Muscle of leg (tissue), 11 donors: ENCODE results near the gene CHGA. TPM values are rescaled to one million over a fixed set of nuclear protein-coding genes. Genes with fewer than 3 reads are reported as not detected.

ENCODE experiments used
- DNase-seq: peaks from one replicate; pipeline ENCODE4 v3.0.0; 2013
- H3K27ac ChIP-seq: one replicate; pipeline ENCODE4 v1.5.1; 2013; ENCODE audit warnings: mild to moderate bottlenecking, low read length, control low read depth
- H3K27me3 ChIP-seq: one replicate; pipeline ENCODE4 v1.6.1; 2013; ENCODE audit warnings: low read length; ENCODE audit not compliant: control insufficient read depth, insufficient read depth
- H3K36me3 ChIP-seq: one replicate; pipeline ENCODE4 v1.6.1; 2013; ENCODE audit warnings: low read length; ENCODE audit not compliant: control insufficient read depth, insufficient read depth
- H3K4me1 ChIP-seq: one replicate; pipeline ENCODE4 v1.6.1; 2013; ENCODE audit warnings: low read length; ENCODE audit not compliant: control insufficient read depth, insufficient read depth
- H3K4me3 ChIP-seq: one replicate; pipeline ENCODE4 v1.5.1; 2013; ENCODE audit warnings: low read length, control low read depth
- H3K9me3 ChIP-seq: replicated peaks from 2 replicates; pipeline ENCODE4 v1.6.1; 2013; ENCODE audit warnings: low read depth, low read length; ENCODE audit not compliant: control insufficient read depth
- WGBS: methylation state at CpG from one replicate; pipeline ENCODE4 v1.1.5; 2013; ENCODE audit warnings: missing lambda C conversion rate; ENCODE audit not compliant: insufficient coverage; 5-methylcytosine and 5-hydroxymethylcytosine counted together
- polyA plus RNA-seq, 8 donors: library from polyadenylated mRNA; unstranded; fragments of 120-200 nt; gene quantifications; one replicate each; pipeline versions ENCODE4 v1.2.1 to v1.2.3, GENCODE V29; 2013; ENCODE audit warnings: inconsistent platforms in 1 of 8, low replicate concordance in 1 of 8; ENCODE audit not compliant: insufficient read length in 8 of 8, insufficient read depth in 1 of 8
- total RNA-seq: library from RNA; stranded (reverse); fragments of 120-200 nt; gene quantifications from one replicate; pipeline ENCODE4 v1.2.4, GENCODE V29; 2013

Gene CHGA
- total and polyA plus RNA-seq, 9 donors, result 0.13 to 20.9 (median 0.50) TPM; not detected in 2

DNA sequence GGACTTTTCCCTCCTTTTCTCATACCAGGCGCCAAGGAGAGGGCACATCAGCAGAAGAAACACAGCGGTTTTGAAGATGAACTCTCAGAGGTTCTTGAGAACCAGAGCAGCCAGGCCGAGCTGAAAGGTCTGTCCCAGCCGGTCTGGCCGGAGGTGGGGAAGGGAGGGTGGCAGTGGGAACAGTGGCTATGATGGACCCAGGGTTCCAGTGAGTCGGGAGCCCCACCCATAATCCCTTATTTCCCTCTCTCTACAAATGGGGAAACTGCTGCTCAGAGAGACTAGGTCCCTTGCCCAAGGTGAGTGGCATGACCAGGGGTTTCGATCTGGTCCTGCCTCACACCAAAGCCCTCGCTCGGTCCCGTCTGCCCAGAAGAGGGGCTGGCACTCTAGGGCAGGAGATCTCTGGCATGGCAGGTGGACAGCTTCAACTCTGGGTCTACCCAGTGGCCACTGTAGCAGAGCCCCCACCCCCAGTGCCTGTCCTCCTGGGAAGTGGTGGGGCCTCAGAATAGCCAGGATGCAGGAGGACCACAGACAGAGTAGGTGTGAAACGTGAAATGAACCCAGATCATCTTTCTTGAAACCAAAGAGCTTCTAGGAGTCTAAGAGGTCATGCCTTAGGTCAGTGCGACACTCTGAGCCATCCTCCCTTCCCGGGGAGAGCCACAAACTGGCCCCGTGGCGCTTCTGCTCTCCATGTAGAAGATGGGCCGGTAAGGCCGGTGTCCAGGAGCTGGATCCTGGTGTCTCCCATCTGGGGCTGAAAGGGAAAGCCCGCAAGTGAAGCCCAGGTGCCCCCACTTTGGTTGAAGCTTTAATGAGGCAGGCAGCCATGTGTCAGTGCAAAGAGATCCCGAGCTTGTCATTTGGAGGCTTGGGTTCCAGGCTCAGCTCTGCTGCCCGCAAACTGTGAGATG is 7.0 kb downstream of the CHGA start:
- WGBS, result 75% methylated on average over 11 of the region's 20 CpGs
- no peak overlapping the region for H3K27ac ChIP-seq
- H3K4me3 ChIP-seq, result no peak overlapping the region
- H3K27me3 ChIP-seq, result no peaks in the 10 kb centered on the region
- H3K36me3 ChIP-seq, result no peaks in the 10 kb centered on the region
- peaks cover 5% of the 10 kb centered on the region for H3K4me1 ChIP-seq
- DNase-seq, result no peak
- H3K9me3 ChIP-seq, result no peaks in the 10 kb centered on the region

GRCh38 chr14:92930737-92931602 is 8.0 kb downstream of the CHGA start:
- 13% methylated on average over 4 of the region's 8 CpGs for WGBS
- Histone ChIP-seq H3K36me3 (no peaks in the 10 kb centered on the region), H3K27me3 (no peaks in the 10 kb centered on the region), H3K9me3 (no peaks in the 10 kb centered on the region), H3K27ac (no peak overlapping the region), H3K4me3 (no peak overlapping the region), H3K4me1 (peaks cover 5% of the 10 kb centered on the region)
- no peak for DNase-seq

GRCh38 chr14:92931681-92932447 is 8.9 kb downstream of the CHGA start:
- no peak overlapping the region for H3K4me3 ChIP-seq
- no peak for DNase-seq
- H3K36me3 ChIP-seq, result peaks cover 4% of the 10 kb centered on the region
- WGBS, result 60% methylated on average over 1 of the region's 18 CpGs
- H3K9me3 ChIP-seq, result no peaks in the 10 kb centered on the region
- peaks cover 5% of the 10 kb centered on the region for H3K4me1 ChIP-seq
- H3K27me3 ChIP-seq, result no peaks in the 10 kb centered on the region
- no peak overlapping the region for H3K27ac ChIP-seq

GRCh38 chr14:92932448-92933395 is 9.8 kb downstream of the CHGA start:
- no peaks in the 10 kb centered on the region for H3K9me3 ChIP-seq
- WGBS, result 55% methylated on average over 26 of the region's 35 CpGs
- H3K27ac ChIP-seq, result no peak overlapping the region

GRCh38 chr14:92933481-92933880 is 10.5 kb downstream of the CHGA start:
- H3K36me3 ChIP-seq, result peaks cover 4% of the 10 kb centered on the region
- 86% methylated on average over 4 of the region's 8 CpGs for WGBS
- no peak overlapping the region for H3K27ac ChIP-seq
- DNase-seq, result no peak
- H3K4me3 ChIP-seq, result no peak overlapping the region
- no peaks in the 10 kb centered on the region for H3K27me3 ChIP-seq
- peaks cover 9% of the 10 kb centered on the region for H3K4me1 ChIP-seq
- no peaks in the 10 kb centered on the region for H3K9me3 ChIP-seq

More at GRCh38 chr14:92932448-92933395, 9.8 kb downstream of the CHGA start:
- Histone ChIP-seq H3K27me3 (no peaks in the 10 kb centered on the region), H3K4me3 (no peak overlapping the region), H3K4me1 (peaks cover 5% of the 10 kb centered on the region), H3K36me3 (peaks cover 4% of the 10 kb centered on the region)
- DNase-seq, result no peak

GRCh38 chr14:92934196-92935085 is 11.5 kb downstream of the CHGA start:
- Histone ChIP-seq H3K27me3 (no peaks in the 10 kb centered on the region), H3K4me3 (no peak overlapping the region), H3K36me3 (peaks cover 4% of the 10 kb centered on the region), H3K27ac (no peak overlapping the region), H3K9me3 (no peaks in the 10 kb centered on the region), H3K4me1 (peaks cover 18% of the 10 kb centered on the region)
- WGBS, result 78% methylated on average over 19 of the region's 19 CpGs
- DNase-seq, result no peak

DNA sequence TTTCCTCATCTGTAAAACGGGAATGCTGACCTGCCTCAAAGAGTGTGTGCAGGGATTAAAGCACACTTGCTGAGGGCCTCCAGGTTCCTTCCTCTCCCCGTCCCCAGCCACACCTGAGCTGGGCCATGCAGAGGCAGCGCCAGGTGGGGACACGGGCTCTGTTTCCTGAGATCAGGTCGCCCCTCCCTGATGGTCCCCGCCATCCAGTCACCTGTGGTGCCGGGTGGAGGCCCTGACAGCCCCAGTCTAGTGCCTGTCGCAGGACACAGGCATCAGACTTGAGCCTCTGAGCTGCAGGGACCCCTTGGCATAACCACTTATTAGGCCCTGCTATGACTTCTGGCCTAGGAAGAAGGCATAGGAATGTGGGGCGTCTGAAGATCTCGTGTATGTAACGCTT is 12.5 kb downstream of the CHGA start:
- H3K27ac ChIP-seq, result no peak overlapping the region
- 86% methylated on average over 10 of the region's 11 CpGs for WGBS
- no peaks in the 10 kb centered on the region for H3K9me3 ChIP-seq
- H3K36me3 ChIP-seq, result peaks cover 4% of the 10 kb centered on the region
- no peak overlapping the region for H3K4me3 ChIP-seq
- no peaks in the 10 kb centered on the region for H3K27me3 ChIP-seq
- peaks cover 18% of the 10 kb centered on the region for H3K4me1 ChIP-seq
- DNase-seq, result no peak

DNA sequence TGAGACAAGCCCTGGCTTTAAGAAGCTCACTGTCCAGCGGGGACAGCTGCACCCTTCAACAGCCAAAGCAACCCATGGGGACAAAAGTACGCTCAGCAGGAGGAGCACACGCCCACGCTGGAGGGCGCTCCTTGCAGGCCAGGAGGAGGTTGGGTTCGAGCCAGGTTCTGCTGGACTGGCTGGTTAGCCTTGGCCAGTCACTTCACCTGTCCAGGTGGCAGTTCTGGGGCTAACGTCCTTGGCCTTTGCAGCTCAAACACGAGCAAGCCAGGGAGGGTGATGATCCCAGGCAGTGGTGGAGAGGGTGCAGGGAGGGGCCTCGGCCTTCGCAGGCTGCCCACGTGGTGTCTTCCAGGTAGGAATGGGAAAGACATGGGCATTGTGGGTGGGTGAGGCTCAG is 13.1 kb downstream of the CHGA start:
- Histone ChIP-seq H3K36me3 (peaks cover 4% of the 10 kb centered on the region), H3K27ac (no peak overlapping the region), H3K4me1 (peaks cover 16% of the 10 kb centered on the region), H3K9me3 (no peaks in the 10 kb centered on the region), H3K4me3 (no peak overlapping the region), H3K27me3 (no peaks in the 10 kb centered on the region)
- 84% methylated on average over 11 of the region's 11 CpGs for WGBS
- no peak for DNase-seq
